Measurements from ENCODE around the gene SCARB1. TPM values are rescaled to one million over a fixed set of nuclear protein-coding genes. Genes with fewer than 3 reads are reported as not detected.

SCARB1 gene, protein sequence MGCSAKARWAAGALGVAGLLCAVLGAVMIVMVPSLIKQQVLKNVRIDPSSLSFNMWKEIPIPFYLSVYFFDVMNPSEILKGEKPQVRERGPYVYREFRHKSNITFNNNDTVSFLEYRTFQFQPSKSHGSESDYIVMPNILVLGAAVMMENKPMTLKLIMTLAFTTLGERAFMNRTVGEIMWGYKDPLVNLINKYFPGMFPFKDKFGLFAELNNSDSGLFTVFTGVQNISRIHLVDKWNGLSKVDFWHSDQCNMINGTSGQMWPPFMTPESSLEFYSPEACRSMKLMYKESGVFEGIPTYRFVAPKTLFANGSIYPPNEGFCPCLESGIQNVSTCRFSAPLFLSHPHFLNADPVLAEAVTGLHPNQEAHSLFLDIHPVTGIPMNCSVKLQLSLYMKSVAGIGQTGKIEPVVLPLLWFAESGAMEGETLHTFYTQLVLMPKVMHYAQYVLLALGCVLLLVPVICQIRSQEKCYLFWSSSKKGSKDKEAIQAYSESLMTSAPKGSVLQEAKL
- total RNA-seq = 6.4 and 7.1 TPM in 2 replicates

- intact Hi-C loops (cut with micrococcal nuclease) = loop anchor here (1.0 to 5.0 kb wide), 10 partner anchors 35 to 1151 kb away; partner anchors contain the start of genes AACS, ATP6V0A2, BRI3BP and DHX37
Observed at GRCh38 chr12:124863416-124864325, at the start of gene SCARB1. TSS of gene SCARB1 (minus strand) at chr12:124863864. CDS start at chr12:124863720, 144 bp downstream.

GRCh38 chr12:124912529-124913287 lies 49.0 kb upstream of the SCARB1 start:
- intact Hi-C loops (cut with micrococcal nuclease) = loop anchor here (5.0 kb wide), 1 partner anchor 940 kb away; the partner anchor contains the start of genes CCDC92 and ZNF664

- intact Hi-C loops (cut with micrococcal nuclease) = loop anchor here (5.0 kb wide), 1 partner anchor 939 kb away; the partner anchor contains the start of genes CCDC92 and ZNF664
Observed at GRCh38 chr12:124911521-124911920, 47.9 kb upstream of the SCARB1 start.

DNA sequence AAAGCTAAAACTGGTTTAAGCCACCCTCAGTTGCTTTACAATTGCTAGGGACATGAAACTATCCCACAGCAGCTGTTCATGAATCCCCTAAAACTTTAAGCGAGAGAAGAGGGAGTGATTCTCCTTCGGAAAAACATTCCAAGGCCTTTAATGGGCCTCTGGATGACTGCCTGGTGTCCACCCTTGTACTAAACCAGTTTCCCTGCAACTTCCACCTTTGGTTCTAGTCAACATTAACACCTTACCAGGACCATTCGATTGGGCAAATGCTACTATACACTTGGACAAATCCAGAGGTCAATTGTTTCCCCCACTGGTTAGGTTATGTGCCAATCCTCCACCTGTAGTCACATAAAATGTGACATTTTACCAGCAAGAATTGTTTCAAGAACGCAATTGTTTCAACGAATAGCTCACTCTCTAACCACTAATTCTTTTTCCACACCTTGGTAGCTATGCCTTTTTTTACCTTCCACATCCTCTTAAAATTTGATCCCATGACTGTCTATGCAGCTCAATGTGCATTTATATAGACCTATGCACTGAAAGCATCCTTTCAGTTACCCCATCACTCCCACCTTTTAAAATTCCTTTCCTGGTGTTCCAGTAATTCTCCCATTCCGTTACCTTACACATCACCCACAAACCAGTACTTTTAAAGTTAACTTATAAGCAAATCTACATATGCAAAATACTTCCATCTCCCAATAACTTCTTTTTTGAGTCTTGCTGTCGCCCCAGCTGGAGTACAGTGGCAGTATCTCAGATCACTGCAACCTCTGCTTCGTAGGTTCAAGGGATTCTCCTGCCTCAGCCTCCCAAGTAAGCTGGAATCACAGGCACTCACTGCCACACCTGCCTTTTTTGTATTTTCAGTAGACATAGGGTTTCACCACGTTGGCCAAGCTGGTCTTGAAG lies 47.2 kb upstream of the SCARB1 start:
- intact Hi-C loops (cut with micrococcal nuclease) = loop anchor here (5.0 kb wide), 1 partner anchor 939 kb away; the partner anchor contains the start of genes CCDC92 and ZNF664

DNA sequence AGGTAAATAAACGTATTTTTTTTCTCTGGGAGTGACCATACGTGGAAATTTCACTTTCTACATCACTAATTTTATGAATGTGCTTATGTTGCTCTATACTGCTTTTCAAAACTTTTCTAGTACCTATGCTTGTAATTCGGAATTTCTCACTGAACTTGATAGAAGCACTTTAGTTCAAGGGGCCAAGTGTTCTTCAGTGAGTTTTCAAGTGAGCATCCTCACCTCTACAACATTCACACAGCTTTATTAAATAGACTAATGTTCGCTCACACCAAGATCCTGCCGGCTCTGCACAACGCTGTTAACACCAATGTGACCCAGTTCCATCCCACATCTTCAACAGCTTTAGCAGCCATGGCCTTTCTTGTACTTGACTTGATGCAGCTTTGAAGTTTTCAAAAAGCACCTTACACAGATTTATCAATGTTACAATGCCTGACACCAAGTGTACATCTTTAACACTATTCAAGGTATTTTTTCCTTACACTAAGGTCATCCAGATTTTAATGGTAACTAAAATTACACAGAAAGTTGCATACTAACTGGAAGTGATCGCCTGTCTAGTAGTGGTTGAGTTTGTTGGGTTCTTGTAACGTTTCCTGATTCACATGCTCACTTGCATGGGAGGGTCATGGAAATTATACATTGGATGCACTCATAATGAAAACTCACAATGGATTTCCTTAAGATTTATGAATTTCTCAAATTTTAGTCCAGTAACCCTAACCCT lies 46.3 kb upstream of the SCARB1 start:
- intact Hi-C loops (cut with micrococcal nuclease) = loop anchor here (5.0 to 10.0 kb wide), 6 partner anchors 137 to 938 kb away; partner anchors contain the start of genes AACS, CCDC92, TMEM132B and ZNF664

GRCh38 chr12:124906606-124907261 lies 43.1 kb upstream of the SCARB1 start:
- intact Hi-C loops (cut with micrococcal nuclease) = loop anchor here (1.0 to 10.0 kb wide), 13 partner anchors 8 to 870 kb away; partner anchors contain the start of genes AACS, DHX37, SCARB1 and TMEM132B

DNA sequence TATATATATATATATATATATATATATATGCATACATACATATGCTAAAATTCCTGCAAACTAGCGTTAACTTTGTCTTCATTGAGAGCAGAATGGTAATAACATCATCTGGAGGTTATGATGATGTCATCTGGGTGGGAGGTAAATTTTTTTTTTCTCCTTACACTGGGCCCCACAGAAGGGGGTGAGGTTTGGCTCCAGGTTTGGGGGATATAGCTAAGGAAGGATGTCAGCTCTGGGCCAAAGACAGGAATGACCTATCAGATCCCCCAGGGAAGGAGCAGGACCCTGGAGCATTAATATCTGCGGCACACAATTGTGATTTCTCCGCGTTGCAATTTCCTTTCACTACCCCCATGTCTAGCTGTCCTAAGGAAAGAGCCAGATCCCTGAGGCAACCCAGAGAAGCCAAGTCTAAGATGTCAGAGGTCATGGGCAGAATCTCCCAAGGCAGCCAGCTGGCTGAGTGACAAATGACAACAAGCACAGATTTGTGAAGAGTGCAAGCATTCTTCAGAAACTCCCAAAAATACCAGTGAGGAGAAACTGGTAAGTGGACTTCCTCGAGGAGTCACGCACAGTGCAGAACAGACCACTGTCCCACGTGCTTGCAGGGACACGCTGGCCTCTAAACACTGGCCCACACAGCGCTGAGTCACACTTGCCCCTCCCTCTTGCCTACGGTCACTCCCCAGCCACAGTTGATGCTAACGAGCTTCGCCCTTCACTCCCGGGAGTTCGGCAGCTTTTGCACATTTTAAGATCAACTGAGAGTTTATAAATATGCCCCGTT lies 40.8 kb upstream of the SCARB1 start:
- intact Hi-C loops (cut with micrococcal nuclease) = loop anchor here (5.0 to 10.0 kb wide), 5 partner anchors 143 to 500 kb away; partner anchors contain the start of genes AACS and TMEM132B

DNA sequence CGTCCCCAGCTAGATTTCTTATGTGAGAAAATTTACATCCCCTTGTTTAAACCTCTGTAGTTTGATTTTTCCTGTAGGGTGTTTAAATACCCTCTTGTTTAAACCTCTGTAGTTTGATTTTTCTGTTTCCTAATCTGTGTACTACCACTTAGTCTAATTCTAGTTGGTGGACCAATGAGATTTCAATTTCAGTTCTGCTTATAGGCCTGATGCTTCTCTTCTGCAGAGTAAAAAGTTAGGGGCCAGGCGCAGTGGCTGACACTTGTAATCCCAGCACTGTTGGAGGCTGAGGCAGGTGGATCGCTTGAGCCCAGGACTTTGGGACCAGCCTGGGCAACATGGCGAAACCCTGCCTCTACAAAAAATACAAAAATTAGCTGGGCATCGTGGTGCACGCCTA lies 39.3 kb upstream of the SCARB1 start:
- intact Hi-C loops (cut with micrococcal nuclease) = loop anchor here (10.0 kb wide), 3 partner anchors 282 to 502 kb away; partner anchors contain the start of gene TMEM132B

- intact Hi-C loops (cut with micrococcal nuclease) = loop anchor here (10.0 kb wide), 3 partner anchors 284 to 504 kb away; partner anchors contain the start of gene TMEM132B
Observed at GRCh38 chr12:124901003-124901402, 37.3 kb upstream of the SCARB1 start.

DNA sequence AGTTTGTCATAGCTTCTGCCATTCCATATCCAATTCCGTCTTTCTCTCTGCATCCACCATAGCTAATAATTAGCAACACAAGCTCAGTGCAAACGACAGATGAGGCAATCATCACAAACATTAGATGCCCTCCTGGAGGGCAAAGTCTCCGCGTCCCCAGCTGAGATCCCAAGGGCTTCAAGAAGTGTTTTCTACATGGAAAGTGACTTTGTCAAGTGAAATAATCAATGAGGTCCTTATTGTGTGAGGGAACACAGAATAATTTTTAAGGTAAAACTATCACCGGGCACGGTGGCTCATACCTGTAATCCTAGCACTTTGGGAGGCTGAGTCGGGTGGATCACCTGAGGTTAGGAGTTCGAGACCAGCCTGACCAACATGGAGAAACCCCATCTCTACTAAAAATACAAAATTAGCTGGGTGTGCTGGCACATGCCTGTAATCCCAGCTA lies 36.7 kb upstream of the SCARB1 start:
- intact Hi-C loops (cut with micrococcal nuclease) = loop anchor here (10.0 kb wide), 3 partner anchors 284 to 504 kb away; partner anchors contain the start of gene TMEM132B

DNA sequence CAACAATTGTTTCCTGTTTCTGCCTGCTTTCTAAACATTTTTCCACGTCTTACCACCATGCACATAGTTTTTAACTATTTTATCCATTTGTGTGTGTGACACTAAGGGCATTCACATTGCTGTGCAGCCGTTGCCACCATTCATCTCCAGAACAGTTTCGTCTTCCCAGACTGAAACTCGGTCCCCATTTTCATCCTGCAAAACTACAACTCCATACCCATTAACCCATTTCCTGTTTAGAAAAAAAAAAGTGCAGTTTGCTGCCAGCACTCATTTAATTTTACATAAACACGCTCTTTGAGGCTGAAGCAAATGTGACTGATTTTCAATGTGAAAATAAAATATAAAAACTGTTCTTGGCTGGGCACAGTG lies 35.2 kb upstream of the SCARB1 start:
- intact Hi-C loops (cut with micrococcal nuclease) = loop anchor here (1.0 kb wide), 3 partner anchors 35 to 863 kb away; no protein-coding TSS in a partner anchor

DNA sequence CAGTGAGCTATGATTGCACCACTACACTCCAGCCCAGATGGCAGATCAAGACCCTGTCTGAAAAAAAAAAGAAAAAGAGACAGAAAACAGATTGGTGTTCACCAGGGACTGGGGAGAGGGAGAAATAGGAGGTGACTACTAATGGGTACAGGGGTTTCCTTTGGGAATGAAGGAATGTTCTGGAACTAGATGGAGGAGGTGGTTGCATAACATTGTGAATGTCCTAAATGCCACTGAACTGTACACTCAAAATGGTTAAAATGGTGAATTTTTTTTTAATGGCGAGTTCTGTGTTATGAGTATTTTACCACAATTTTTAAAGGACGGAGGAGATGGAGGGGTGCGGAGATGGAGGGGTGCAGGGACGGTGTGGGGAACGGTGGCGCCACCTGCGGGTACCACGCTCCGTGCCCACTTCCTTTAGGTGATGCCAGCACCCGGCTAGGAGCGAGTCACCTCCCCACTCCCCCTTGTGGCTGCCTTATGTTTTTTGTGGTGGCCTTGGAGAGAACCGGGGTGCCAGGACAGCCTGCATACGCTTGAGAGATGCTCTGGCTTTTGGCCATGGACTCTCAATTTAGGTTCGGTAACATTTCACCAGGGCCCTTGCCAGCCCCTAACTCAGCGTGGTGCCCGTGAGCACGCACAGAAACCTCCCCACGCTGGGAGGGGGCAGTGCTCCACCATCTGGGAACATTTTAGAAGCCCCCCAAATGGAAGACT lies 34.7 kb upstream of the SCARB1 start:
- intact Hi-C loops (cut with micrococcal nuclease) = loop anchor here (1.0 kb wide), 3 partner anchors 34 to 862 kb away; no protein-coding TSS in a partner anchor

DNA sequence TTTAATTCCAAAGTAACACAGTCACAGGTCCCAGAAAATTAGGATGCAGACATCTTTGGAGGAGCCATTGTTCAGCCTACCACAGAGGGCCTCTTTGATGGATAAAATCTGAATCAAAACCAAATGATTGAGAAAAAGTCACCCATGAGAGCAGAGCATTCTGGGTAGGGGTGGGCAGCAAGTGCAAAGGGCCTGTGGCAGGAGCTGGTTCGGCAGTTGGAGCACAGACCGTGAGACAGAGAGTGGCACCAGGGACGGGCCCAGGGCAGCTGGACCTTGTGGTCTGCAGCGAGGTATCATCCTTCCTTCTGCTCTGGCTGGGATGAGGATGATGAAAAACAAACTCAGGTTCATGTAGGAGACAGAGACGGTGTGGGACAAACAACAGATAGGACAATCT lies 32.8 kb upstream of the SCARB1 start:
- intact Hi-C loops (cut with micrococcal nuclease) = no loop called here

- intact Hi-C loops (cut with micrococcal nuclease) = no loop called here
Observed at GRCh38 chr12:124893792-124894516, 30.3 kb upstream of the SCARB1 start.

DNA sequence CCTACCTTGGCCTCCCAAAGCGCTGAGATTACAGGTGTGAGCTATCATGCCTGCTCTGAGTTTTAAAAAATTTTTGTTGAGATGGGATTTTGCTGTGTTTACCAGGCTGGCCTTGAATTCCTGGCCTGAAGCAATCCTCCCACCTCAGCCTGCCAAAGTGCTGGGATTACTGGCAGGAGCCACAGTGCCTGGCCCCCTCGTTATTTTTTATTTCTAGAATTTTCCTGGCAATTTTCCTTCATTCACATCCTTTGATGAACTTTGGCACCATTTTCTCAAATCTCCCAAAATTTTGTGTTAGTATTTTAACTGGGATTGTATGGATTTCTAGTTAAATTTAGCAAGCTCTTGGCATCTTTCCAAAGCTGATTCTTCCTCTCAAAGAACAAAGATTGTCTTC lies 24.6 kb upstream of the SCARB1 start:
- intact Hi-C loops (cut with micrococcal nuclease) = no loop called here
